Measurements from ENCODE around the gene TPPP.

Gene TPPP

GRCh38 chr5:665956-666711 lies 27.0 kb downstream of the TPPP start:
- DNase-seq, result no peak

- no peak for DNase-seq
These were observed 27.6 kb downstream of the TPPP start for GRCh38 chr5:665541-665955.

GRCh38 chr5:664994-665360 lies 28.2 kb downstream of the TPPP start:
- DNase-seq, result no peak

DNA sequence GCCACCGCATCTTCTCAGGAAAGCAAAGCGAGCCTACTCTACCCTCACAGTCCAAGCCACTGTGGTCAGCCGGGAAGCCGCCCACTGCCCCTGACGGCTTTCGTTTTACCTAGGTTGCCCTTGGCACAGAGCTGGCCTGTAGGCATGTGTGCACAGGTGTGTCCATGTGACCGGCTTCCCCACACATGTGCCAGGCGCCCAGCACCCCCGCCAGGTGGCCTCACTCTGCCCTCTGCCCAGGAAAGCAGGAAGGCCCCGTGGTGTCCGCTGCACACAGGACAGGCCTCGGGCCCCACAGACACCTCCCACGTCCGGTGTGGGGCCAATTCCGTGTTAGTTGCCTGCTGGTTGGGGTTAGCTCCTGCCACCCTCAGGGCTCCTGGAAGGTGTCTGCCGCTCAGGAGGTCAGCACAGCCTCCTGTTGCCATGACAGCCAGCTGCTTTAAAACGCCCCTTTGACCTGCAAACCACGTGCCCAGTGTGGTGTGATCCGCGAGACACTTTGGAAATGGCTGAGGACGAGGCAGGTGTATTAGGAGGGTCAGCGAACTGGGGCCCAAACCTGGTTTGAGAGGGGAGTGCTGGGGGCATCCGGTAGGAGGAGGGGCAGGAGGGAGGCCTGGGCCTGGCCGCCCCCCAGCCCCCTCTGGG lies 28.7 kb downstream of the TPPP start:
- no peak for DNase-seq

DNA sequence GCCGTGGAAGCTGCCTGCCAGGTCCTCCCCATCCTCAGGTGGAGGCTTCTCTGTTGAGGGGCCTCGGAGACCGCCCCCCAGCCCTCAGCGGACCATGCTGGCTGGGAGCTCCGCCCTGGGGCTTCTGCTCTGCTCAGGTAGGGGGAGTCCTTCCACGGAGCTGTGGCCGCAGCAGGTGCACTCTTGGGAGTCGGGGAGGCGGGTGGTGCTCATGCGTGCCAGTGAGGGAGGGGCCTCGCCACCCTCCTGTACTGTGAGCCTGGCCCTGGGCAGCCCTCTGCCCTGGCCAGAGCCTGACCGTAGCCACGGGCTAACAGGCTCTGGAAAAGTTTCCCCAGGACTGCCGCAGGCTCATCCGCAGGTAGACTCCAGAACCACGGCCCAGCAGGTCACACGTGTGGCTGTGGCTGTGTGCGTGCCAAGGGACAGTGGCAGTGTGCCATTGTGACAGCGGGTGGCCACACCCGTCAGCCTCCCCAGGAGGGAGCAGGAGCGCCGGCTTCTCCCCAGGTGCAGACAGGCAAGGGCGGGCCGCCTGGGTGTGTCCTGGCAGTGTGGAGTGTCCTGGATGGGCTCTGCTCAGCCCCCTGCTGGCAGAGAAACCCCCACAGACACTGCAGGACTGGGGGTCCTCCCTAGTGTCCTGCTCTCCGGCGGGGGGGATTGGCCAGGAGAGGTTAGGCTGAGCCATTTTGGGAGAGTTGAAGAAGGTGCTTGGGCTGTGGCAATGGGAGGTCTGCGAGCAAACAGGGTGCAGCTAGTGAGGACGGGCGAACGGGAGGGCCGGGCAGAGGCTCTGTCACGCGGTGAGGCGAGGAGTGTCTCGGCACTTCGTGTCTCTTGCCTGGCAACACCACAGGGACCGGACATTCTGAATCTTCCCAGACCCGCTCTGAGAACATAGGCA lies 29.5 kb downstream of the TPPP start:
- no peak for DNase-seq

DNA sequence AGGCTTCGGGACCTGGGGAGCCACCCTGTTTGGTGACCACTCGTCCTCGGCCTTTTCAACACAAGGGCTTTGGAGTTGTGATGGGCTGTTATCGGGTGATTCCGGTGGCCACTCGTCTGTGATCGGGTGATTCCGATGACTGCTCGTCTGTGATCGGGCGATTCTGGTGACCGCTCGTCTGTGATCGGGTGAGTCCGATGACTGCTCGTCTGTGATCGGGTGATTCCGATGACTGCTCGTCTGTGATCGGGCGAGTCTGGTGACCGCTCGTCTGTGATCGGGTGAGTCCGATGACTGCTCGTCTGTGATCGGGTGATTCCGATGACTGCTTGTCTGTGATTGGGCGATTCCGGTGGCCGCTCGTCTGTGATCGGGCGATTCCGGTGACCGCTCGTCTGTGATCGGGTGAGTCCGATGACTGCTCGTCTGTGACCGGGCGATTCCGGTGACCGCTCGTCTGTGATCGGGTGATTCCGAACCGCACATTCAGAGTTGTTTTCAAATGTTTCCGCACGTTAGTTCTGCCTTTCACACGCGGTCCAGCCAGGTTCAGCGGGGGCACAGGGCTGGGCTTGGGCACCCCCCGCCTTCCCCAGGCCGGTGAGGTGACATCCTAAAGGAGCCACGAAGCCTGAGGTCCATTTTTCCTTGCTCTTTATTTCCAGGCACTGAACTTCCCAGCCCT lies 30.3 kb downstream of the TPPP start:
- no peak for DNase-seq

DNA sequence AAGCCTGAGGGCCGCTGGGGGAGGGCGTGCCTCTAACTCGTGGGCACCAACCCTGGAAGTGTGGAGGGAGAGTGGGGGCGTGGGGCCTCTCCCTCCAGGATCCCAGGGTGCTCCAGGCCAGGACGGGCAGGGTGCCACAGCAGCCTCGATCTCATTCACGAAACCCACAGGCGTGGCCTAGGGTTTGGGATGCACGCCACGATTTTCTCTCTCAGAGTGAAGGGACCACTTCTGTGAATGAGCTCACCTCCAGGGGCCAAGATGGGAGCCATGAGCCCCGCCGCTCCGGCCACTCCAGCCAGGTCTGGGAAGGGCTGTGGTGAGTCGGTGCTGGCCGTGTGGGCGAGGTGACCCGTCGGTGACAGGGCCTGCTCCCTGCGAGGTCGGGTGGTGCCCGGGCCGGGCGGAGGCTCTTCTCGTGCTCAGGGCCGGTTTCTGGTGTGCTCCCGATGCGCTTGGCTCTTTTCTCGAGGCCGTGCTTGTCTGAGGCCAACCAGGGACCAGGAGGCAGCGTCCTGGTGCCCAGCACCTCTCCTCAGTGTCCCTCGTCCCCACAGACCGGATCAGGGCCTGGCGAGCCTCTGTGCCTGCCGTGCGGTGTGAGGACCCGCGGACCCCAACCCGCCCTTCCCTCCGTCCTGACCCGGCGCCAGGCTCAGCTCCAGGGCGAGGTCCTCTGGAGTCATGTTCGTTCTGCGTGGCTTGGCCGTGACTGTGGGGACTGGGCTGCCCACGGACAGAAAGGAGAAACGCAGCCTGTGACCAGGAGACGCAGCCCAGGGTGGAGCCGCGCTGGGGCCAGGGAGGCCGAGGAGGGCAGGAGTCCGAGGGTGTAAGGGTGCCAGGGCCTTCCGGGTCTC lies 31.0 kb downstream of the TPPP start:
- DNase-seq, result no peak

DNA sequence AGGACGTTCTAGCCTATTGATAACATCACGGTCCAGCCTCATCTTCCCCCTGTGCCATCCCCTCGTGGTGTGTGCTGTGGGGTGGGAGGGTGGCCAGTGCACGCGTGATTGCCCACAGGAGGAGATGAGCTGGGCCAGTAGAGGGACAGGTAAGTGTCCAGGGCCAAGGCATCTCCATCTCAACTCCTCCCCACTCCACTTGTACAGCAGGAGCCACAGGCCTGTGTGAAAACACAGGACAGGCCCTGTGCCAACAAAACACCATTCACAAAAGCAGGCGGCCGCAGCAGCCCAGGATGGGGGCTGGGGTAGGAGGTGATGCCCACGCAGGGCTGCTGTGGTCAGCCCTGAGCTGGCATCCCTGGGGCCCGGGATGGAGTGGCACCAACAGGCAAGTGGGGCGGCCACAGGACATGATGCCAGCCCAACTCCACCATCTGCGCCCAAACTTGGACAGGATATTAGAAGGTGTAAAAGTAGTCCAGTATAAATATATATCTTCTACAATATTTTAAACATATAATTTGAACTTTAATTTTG lies 32.6 kb downstream of the TPPP start:
- DNase-seq, result no peak

GRCh38 chr5:659496-660263 lies 33.5 kb downstream of the TPPP start:
- DNase-seq, result no peak

- DNase-seq, result no peak
These were observed 35.0 kb downstream of the TPPP start for GRCh38 chr5:658103-658502.

- DNase-seq, result no peak
These were observed 35.6 kb downstream of the TPPP start for GRCh38 chr5:657570-657969.

DNA sequence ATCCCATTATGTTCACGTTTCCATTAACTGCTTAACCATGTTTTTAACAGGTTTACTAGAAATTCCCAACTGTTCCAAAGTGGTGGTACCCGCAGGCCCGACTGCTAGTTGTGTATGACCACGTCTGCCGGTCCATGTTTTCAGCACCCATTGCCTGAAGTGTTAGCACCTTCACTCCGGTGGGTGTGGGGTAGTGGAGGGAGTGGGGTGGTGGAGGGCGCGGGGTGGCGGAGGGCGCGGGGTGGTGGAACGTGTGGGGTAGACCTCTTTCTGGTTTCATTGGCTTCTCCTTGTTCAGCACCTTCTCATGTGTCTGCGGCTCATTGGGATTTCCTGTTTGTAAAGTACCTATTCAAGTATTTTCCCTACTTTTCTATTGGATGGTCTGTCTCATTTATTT lies 37.7 kb downstream of the TPPP start:
- no peak for DNase-seq

- no peak for DNase-seq
These were observed 38.9 kb downstream of the TPPP start for GRCh38 chr5:654071-654778.

DNA sequence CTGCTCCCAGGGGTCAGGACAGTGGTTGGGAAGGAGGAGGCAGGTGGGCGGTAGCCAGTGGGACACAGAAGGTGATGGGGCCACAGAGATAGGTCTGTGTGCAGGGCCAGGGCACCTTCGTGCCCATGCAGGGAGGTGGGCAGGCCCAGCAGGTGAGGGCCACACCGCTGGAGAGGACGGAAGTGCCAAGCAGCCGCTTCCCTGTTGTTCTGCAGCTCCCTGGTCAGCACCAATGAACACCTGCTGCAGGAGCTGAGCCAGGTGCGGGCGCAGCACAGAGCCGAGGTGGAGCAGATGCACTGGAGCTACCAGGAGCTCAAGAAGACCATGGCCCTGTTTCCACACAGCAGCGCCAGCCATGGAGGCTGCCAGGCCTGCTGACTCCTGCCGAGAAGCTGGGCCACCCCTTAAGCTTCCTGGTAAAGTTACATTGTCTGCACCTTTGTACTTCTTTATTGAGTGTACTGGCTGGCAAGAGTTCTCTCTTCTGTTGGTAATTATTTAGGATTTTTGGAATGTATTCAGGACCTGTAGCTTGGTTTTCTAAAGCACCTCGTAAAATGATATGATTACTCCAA lies 40.3 kb downstream of the TPPP start:
- no peak for DNase-seq

GRCh38 chr5:652023-652515 lies 41.1 kb downstream of the TPPP start:
- no peak for DNase-seq

GRCh38 chr5:651296-652022 lies 41.7 kb downstream of the TPPP start:
- DNase-seq, result no peak

- DNase-seq, result no peak
These were observed 45.4 kb downstream of the TPPP start for GRCh38 chr5:647727-648126.

DNA sequence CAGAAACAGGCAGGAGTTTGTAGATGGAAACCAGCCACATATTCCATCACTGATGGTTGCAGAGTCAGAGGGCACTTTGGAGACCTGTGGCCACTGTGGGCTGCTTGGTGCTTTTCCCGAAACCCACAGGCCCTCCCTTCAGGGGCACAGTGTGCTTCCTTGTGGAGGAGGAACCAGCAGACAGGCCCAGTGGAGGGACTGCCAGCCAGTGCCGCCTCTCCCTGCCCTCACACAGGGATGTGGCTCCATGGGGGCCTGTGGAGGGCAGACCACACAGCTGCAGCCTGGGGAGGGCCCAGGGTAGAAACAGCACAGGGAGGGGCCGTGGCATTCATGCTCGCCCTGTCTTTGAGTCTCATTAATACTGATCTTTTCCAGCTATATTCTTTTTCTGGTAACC lies 45.8 kb downstream of the TPPP start:
- no peak for DNase-seq

Data from anterior cingulate cortex (tissue), 58 donors.